ENCODE results near the gene KRTAP10-12.

DNA sequence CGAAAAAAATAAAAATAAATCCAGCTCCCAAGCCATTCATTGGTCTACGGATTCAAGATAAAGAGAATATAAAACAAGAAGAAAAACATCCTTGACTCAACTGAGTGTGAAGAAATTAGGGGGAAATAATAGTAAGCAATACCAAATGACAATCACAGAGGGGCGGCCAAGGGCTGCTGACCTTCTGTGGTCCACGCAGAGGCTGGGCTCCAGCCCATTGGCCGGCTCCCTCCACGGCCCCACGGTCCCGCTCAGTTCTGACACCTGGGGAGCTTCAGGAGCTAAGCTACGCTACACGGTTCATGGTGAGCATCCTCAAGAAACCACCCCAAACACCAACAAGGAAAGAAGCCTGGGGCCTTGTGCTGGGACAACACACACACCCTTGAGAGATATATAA is 400 bp upstream of the KRTAP10-12 start:
- TF ChIP-seq FOXP2 (optimal IDR thresholded peaks at IDR 0.05; ENCODE audit: control extremely low read depth, extremely low read length, insufficient read depth) (no peak), POLR2AphosphoS5 (IDR thresholded peaks at IDR 0.05; ENCODE audit: borderline replicate concordance, low read depth, low read length) (no peak), EZH2 (IDR thresholded peaks at IDR 0.05) (no peak)

All from SK-N-MC (cell line).